OCI-LY7 (cell line): ENCODE data around the gene NINJ1. TPM values are rescaled to one million over a fixed set of nuclear protein-coding genes. Genes with fewer than 3 reads are reported as not detected.

Experiments used
- BruUV-seq: library from RNA; stranded (reverse); fragments of 400-500 nt; replicated peaks from 2 replicates; lab custom pipeline; 2021; lab: Mats Ljungman, UMichigan
- CTCF ChIA-PET: fragments of 300-600 bp; sonication (Branson Sonifier 250); formaldehyde crosslinking; loops from one replicate; lab custom pipeline; 2022; ENCODE audit warnings: antibody characterized with exemption; ENCODE audit not compliant: unreplicated experiment; lab: Charles Lee
- POLR2A ChIA-PET: fragments of 300-600 bp; sonication (Branson Sonifier 250); formaldehyde crosslinking; loops from one replicate; lab custom pipeline; 2022; ENCODE audit warnings: antibody characterized with exemption; lab: Charles Lee
- DNase-seq: peaks from one replicate; pipeline ENCODE4 v3.0.0-alpha.2; 2015; ENCODE audit warnings: low spot score
- H2AFZ ChIP-seq: fragments of 200-600 bp; sonication (generic), shearing (Covaris generic); 2 replicates; pipeline ENCODE4 v1.6.1; 2014; ENCODE audit warnings: mild to moderate bottlenecking, antibody characterized with exemption, low read length, moderate library complexity
- H3K27ac ChIP-seq: fragments of 200-600 bp; sonication (generic); 2 replicates; pipeline ENCODE4 v1.5.1; 2014; ENCODE audit warnings: mixed run types, low read depth, mild to moderate bottlenecking, moderate library complexity, low read length, inconsistent platforms; ENCODE audit not compliant: poor library complexity, severe bottlenecking
- H3K36me3 ChIP-seq: fragments of 200-600 bp; sonication (generic); 2 replicates; pipeline ENCODE4 v1.6.1; 2014; ENCODE audit warnings: mild to moderate bottlenecking, antibody characterized with exemption, low read length, moderate library complexity, mixed read lengths; ENCODE audit not compliant: insufficient read depth
- H3K4me1 ChIP-seq: fragments of 200-600 bp; sonication (generic); 2 replicates; pipeline ENCODE4 v1.5.1; 2014; ENCODE audit warnings: mild to moderate bottlenecking, low read length; ENCODE audit not compliant: insufficient read depth, poor library complexity, severe bottlenecking
- H3K4me2 ChIP-seq: fragments of 200-600 bp; sonication (generic); 2 replicates; pipeline ENCODE4 v1.6.1; 2014; ENCODE audit warnings: mild to moderate bottlenecking, low read length
- H3K4me3 ChIP-seq: fragments of 200-600 bp; sonication (generic); 2 replicates; pipeline ENCODE4 v1.5.1; 2014; ENCODE audit warnings: mild to moderate bottlenecking, low read depth, low read length; ENCODE audit not compliant: poor library complexity, severe bottlenecking
- H3K79me2 ChIP-seq: fragments of 200-600 bp; sonication (generic); 2 replicates; pipeline ENCODE4 v1.6.1; 2016; ENCODE audit warnings: low read depth, mild to moderate bottlenecking, low read length, moderate library complexity, mixed read lengths; ENCODE audit not compliant: insufficient read depth
- H3K9me2 ChIP-seq: fragments of 200-600 bp; sonication (generic); 2 replicates; pipeline ENCODE4 v1.6.1; 2016; ENCODE audit warnings: mild to moderate bottlenecking, low read length, mixed read lengths; ENCODE audit not compliant: insufficient read depth
- H3K9me3 ChIP-seq: fragments of 200-600 bp; sonication (generic); 2 replicates; pipeline ENCODE4 v1.6.1; 2014; ENCODE audit warnings: mild to moderate bottlenecking, mixed run types, low read length, mixed read lengths
- H4K20me1 ChIP-seq: fragments of 200-600 bp; sonication (generic); 2 replicates; pipeline ENCODE4 v1.6.1; 2014; ENCODE audit warnings: mild to moderate bottlenecking, antibody characterized with exemption, low read length, moderate library complexity, mixed read lengths; ENCODE audit not compliant: insufficient read depth
- EZH2phosphoT487 ChIP-seq: fragments of 200-600 bp; sonication (generic); IDR thresholded peaks from 2 replicates; pipeline ENCODE4 v1.6.1; 2018; ENCODE audit warnings: low read depth, borderline replicate concordance, mild to moderate bottlenecking, mixed run types, antibody characterized with exemption, low read length, moderate library complexity, mixed read lengths
- intact Hi-C: fragments of 100-400 bp; cut with micrococcal nuclease; formaldehyde crosslinking; loops from one replicate; pipeline ENCODE4 v1.10.0; 2022; ENCODE audit not compliant: unreplicated experiment
- total RNA-seq, 2 experiments: library from RNA; depleted of rRNA in 1 of 2; stranded (reverse); fragments of >200 nt in 1 of 2; shearing (Covaris generic) in 1 of 2; gene quantifications; 2 replicates each; pipeline ENCODE4 v1.2.3, GENCODE V29; 2014 to 2022
- TF ChIP-seq, protein P1 (sequence below): fragments of 200-600 bp; sonication (generic); conservative IDR thresholded peaks from 2 replicates; pipeline ENCODE4 v1.5.1; 2014; ENCODE audit warnings: mild to moderate bottlenecking, antibody characterized with exemption, low read length, moderate library complexity, mixed read lengths

NINJ1 gene
- total RNA-seq, 2 experiments from 2014 or later: 13.3 to 18.3 TPM

DNA sequence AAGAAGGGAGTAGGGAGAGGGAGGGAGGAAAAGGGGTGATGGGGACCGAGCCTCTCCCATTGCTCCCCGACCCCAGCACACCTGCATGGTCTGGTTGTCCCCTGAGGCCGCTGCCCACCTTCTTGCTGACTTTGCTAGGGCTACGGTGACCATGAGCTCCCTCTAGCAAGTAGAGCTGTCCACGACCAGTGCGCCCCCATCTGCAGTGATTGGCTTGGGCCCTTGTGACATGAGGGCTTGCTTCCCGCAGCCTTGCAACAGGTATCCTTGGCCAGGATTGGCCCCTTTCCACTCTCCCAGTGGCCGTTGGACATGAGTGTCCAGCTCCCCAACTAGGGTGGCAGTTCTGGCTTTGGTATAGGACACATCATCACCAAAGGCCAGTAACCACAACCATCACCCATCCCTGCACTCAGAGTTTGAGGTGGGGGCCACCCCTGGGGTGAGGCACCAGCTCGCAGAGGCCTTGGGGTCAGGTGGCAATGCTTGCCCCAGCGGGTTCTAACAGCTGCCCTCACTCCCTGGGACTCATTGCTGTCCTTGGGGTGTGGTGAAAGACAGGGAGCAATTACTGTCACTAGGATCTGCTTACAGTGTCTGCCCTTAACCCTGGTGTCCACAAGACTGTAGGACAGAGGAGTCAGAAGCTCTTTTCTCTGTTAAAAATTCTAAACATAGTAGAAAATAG lies 17.2 kb upstream of the NINJ1 start:
- Histone ChIP-seq H3K9me3 (no peaks in the 10 kb centered on the region; the same call in 1 of the 2 replicates), H2AFZ (no peak overlapping the region), H3K9me2 (no peaks in the 10 kb centered on the region), H3K4me3 (no peak overlapping the region), H3K79me2 (no peaks in the 10 kb centered on the region), H3K4me1 (peaks cover 29% of the 10 kb centered on the region), H4K20me1 (no peaks in the 10 kb centered on the region), H3K4me2 (no peak overlapping the region), H3K36me3 (no peaks in the 10 kb centered on the region; the same call in 1 of the 2 replicates), H3K27ac (no peak overlapping the region)
- CTCF ChIA-PET: no interaction called here
- POLR2A ChIA-PET: interaction anchor here (1.0 kb wide), 1 partner anchor 11 kb away, joined by 4 read pairs; no protein-coding TSS in a partner anchor
- no TSS peak for BruUV-seq
- DNase-seq: no peak
- no peak for TF ChIP-seq EZH2phosphoT487
- TF ChIP-seq, protein P1, sequence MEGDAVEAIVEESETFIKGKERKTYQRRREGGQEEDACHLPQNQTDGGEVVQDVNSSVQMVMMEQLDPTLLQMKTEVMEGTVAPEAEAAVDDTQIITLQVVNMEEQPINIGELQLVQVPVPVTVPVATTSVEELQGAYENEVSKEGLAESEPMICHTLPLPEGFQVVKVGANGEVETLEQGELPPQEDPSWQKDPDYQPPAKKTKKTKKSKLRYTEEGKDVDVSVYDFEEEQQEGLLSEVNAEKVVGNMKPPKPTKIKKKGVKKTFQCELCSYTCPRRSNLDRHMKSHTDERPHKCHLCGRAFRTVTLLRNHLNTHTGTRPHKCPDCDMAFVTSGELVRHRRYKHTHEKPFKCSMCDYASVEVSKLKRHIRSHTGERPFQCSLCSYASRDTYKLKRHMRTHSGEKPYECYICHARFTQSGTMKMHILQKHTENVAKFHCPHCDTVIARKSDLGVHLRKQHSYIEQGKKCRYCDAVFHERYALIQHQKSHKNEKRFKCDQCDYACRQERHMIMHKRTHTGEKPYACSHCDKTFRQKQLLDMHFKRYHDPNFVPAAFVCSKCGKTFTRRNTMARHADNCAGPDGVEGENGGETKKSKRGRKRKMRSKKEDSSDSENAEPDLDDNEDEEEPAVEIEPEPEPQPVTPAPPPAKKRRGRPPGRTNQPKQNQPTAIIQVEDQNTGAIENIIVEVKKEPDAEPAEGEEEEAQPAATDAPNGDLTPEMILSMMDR: no peak
- intact Hi-C loops: no loop called here

DNA sequence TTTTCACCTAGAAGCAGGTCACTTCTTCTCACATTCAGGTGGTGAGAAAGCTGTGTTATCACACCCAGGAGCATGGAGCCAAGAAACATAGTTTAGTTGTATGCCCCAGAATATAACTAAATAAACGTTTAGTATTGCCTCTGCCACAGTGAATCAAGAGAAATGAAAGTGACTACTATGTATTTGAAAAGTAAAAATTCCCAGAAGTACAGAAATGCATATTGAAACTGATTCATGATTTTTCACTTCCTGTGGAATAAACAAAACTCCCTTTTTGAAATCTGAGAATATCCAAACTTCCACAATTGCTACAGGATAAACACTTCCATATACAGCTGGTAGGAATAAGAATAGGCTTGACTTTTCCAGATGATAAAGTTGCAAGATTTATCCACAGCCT lies 15.3 kb upstream of the NINJ1 start:
- Histone ChIP-seq H3K4me1 (peaks cover 46% of the 10 kb centered on the region), H3K9me2 (no peaks in the 10 kb centered on the region), H4K20me1 (no peaks in the 10 kb centered on the region), H3K9me3 (no peaks in the 10 kb centered on the region; the same call in 1 of the 2 replicates), H2AFZ (no peak overlapping the region), H3K4me3 (no peak overlapping the region), H3K36me3 (no peaks in the 10 kb centered on the region; the same call in 1 of the 2 replicates), H3K79me2 (no peaks in the 10 kb centered on the region), H3K4me2 (no peak overlapping the region), H3K27ac (no peak overlapping the region)
- POLR2A ChIA-PET: interaction anchor here (0.6 kb wide), 1 partner anchor 116 kb away, joined by 3 read pairs; no protein-coding TSS in a partner anchor
- intact Hi-C loops: no loop called here
- no peak for TF ChIP-seq EZH2phosphoT487
- TF ChIP-seq, protein P1: no peak
- CTCF ChIA-PET: no interaction called here
- no peak for DNase-seq
- BruUV-seq: no TSS peak

DNA sequence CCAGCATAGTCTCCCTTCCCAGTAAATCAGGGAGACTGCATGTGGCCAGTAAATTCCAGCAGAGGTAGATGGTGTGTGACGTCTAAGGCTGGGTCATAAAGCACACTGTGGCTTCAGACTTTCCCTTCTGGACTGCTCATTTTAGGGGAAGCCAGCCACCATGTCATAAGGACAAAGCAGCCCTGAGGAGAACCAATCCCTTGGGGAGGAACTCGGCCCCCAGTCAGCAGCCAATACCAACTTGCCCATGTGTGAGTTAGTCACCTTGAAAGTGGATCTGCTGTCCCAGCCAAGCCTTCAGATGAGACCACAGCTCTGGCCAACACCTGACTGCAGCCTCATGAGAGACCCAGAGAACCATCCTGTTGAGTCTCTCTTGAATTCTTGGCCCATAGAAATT lies 14.7 kb upstream of the NINJ1 start:
- H3K79me2 ChIP-seq: no peaks in the 10 kb centered on the region
- no TSS peak for BruUV-seq
- no peak overlapping the region for H3K4me2 ChIP-seq
- CTCF ChIA-PET: no interaction called here
- H3K9me3 ChIP-seq: no peaks in the 10 kb centered on the region; the same call in 1 of the 2 replicates
- H3K36me3 ChIP-seq: no peaks in the 10 kb centered on the region; the same call in 1 of the 2 replicates
- no peaks in the 10 kb centered on the region for H3K9me2 ChIP-seq
- H3K4me1 ChIP-seq: peaks cover 47% of the 10 kb centered on the region
- TF ChIP-seq, protein P1: no peak
- no peak for TF ChIP-seq EZH2phosphoT487
- intact Hi-C loops: no loop called here
- no peak overlapping the region for H2AFZ ChIP-seq
- no peaks in the 10 kb centered on the region for H4K20me1 ChIP-seq
- no peak for DNase-seq
- H3K27ac ChIP-seq: no peak overlapping the region
- POLR2A ChIA-PET: interaction anchor here (0.7 kb wide), 1 partner anchor 118 kb away, joined by 3 read pairs; no protein-coding TSS in a partner anchor
- no peak overlapping the region for H3K4me3 ChIP-seq
